Lower leg skin (tissue), 4 donors: Measurements from ENCODE around the gene ZNF175. TPM values are rescaled to one million over a fixed set of nuclear protein-coding genes. Genes with fewer than 3 reads are reported as not detected.

ENCODE experiments used
- DNase-seq, 2 donors: peaks; one replicate each; pipeline ENCODE4 v3.0.0-alpha.2; 2019; ENCODE audit warnings: low spot score in 2 of 2
- H3K4me3 ChIP-seq: fragments of 200-600 bp; sonication (generic); 2 replicates; pipeline ENCODE4 v1.5.1; 2017; ENCODE audit warnings: mild to moderate bottlenecking, low read depth; ENCODE audit not compliant: poor library complexity, severe bottlenecking
- POLR2A ChIP-seq, 2 donors: fragments of 450-650 bp; IDR thresholded peaks; one replicate each; pipeline ENCODE4 v1.6.1; 2016 to 2017; ENCODE audit warnings: antibody characterized with exemption in 2 of 2, mild to moderate bottlenecking in 1 of 2, moderate library complexity in 1 of 2
- WGBS, 2 donors: methylation state at CpG; one replicate each; pipeline ENCODE4 v1.1.5; 2018; 5-methylcytosine and 5-hydroxymethylcytosine counted together
- intact Hi-C: fragments of 100-400 bp; cut with DNase I; formaldehyde crosslinking; loops from one replicate; pipeline ENCODE4 v1.15.0; 2023; ENCODE audit warnings: low total_unique reads
- total RNA-seq, 4 donors: library from RNA; depleted of rRNA; stranded (reverse); fragments of >200 nt; gene quantifications; one replicate each; pipeline ENCODE4 v1.1.0, GENCODE V29; 2016
- TF ChIP-seq, protein P1 (sequence below), 3 donors: fragments of 450-650 bp; IDR thresholded peaks; one replicate each; pipeline ENCODE4 v1.5.1; 2016; ENCODE audit warnings: antibody characterized with exemption in 3 of 3, mild to moderate bottlenecking in 3 of 3, moderate library complexity in 2 of 3

ZNF175 gene
- total RNA-seq, 4 donors from 2014 or later, result 2.0 to 5.3 (median 2.5) TPM

- TF ChIP-seq POLR2A (IDR thresholded peaks at IDR 0.05), result no peak
- TF ChIP-seq, protein P1, sequence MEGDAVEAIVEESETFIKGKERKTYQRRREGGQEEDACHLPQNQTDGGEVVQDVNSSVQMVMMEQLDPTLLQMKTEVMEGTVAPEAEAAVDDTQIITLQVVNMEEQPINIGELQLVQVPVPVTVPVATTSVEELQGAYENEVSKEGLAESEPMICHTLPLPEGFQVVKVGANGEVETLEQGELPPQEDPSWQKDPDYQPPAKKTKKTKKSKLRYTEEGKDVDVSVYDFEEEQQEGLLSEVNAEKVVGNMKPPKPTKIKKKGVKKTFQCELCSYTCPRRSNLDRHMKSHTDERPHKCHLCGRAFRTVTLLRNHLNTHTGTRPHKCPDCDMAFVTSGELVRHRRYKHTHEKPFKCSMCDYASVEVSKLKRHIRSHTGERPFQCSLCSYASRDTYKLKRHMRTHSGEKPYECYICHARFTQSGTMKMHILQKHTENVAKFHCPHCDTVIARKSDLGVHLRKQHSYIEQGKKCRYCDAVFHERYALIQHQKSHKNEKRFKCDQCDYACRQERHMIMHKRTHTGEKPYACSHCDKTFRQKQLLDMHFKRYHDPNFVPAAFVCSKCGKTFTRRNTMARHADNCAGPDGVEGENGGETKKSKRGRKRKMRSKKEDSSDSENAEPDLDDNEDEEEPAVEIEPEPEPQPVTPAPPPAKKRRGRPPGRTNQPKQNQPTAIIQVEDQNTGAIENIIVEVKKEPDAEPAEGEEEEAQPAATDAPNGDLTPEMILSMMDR (IDR thresholded peaks at IDR 0.05), result no peak
- no peak for DNase-seq
- WGBS, 2 donors, result 86 to 90% methylated on average over 1 of the region's 1 CpG
- no peak overlapping the region for H3K4me3 ChIP-seq
- intact Hi-C loops, result no loop called here
Measured at GRCh38 chr19:51610576-51610975, 39.5 kb downstream of the ZNF175 start.

DNA sequence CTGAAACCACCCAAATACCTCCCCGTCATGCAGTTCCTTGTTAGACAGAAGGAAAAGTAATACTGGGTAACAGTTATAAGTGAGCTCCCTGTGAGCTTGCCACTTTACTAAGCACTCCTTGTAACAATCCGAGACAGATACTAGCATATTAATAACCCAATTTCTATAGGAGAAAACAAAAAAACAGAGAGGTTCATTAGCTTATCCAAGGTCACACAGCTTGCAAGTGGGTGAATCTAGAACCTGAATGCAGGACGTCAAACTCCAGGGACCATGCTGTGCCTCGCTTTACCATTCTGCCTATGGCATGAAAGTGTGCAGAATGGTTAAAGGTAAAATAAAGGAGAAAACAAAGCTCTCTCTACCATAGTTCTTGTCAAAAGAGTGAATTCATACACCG is 43.7 kb downstream of the ZNF175 start:
- no peak for DNase-seq
- no peak overlapping the region for H3K4me3 ChIP-seq
- WGBS, 2 donors, result 63 to 70% methylated on average over 5 of the region's 5 CpGs
- intact Hi-C loops, result no loop called here
- TF ChIP-seq, protein P1 (IDR thresholded peaks at IDR 0.05), result no peak
- no peak for TF ChIP-seq POLR2A (IDR thresholded peaks at IDR 0.05)

GRCh38 chr19:51615991-51616390 is 44.9 kb downstream of the ZNF175 start:
- intact Hi-C loops, result no loop called here
- WGBS, 2 donors, result 65 to 72% methylated on average over 7 of the region's 7 CpGs
- TF ChIP-seq, protein P1 (IDR thresholded peaks at IDR 0.05), result no peak
- TF ChIP-seq POLR2A (IDR thresholded peaks at IDR 0.05), result no peak
- H3K4me3 ChIP-seq, result no peak overlapping the region
- no peak for DNase-seq

GRCh38 chr19:51621178-51621577 is 50.1 kb downstream of the ZNF175 start:
- 55 to 62% methylated on average over 2 of the region's 2 CpGs for WGBS, 2 donors
- TF ChIP-seq, protein P1 (IDR thresholded peaks at IDR 0.05), result no peak
- no peak for TF ChIP-seq POLR2A (IDR thresholded peaks at IDR 0.05)
- H3K4me3 ChIP-seq, result no peak overlapping the region
- intact Hi-C loops, result no loop called here
- no peak for DNase-seq

GRCh38 chr19:51626675-51627074 is 55.6 kb downstream of the ZNF175 start:
- H3K4me3 ChIP-seq, result no peak overlapping the region
- TF ChIP-seq, protein P1 (IDR thresholded peaks at IDR 0.05), result no peak
- TF ChIP-seq POLR2A (IDR thresholded peaks at IDR 0.05), result no peak
- WGBS, 2 donors, result 56 to 64% methylated on average over 2 of the region's 2 CpGs
- intact Hi-C loops, result no loop called here
- no peak for DNase-seq

GRCh38 chr19:51627491-51628138 is 56.5 kb downstream of the ZNF175 start:
- DNase-seq, result no peak
- H3K4me3 ChIP-seq, result no peak overlapping the region
- 51 to 54% methylated on average over 15 to 16 of the region's 16 CpGs for WGBS, 2 donors
- TF ChIP-seq, protein P1 (IDR thresholded peaks at IDR 0.05), result no peak
- TF ChIP-seq POLR2A (IDR thresholded peaks at IDR 0.05), result no peak
- intact Hi-C loops, result no loop called here
